Esophagus (tissue), 2 donors: ENCODE results near the gene NUDT3. TPM values are rescaled to one million over a fixed set of nuclear protein-coding genes. Genes with fewer than 3 reads are reported as not detected.

Source experiments
- H3K27ac ChIP-seq, 2 donors: one replicate each; pipeline ENCODE4 v1.5.1; 2013; ENCODE audit warnings: low read depth in 2 of 2, mild to moderate bottlenecking in 2 of 2, inconsistent platforms in 1 of 2, low read length in 1 of 2, moderate library complexity in 1 of 2
- H3K27me3 ChIP-seq, 2 donors: one replicate each; pipeline ENCODE4 v1.6.1; 2013; ENCODE audit warnings: low read length in 2 of 2, control low read depth in 1 of 2, mild to moderate bottlenecking in 1 of 2; ENCODE audit not compliant: insufficient read depth in 2 of 2, control insufficient read depth in 1 of 2
- H3K36me3 ChIP-seq, 2 donors: one replicate each; pipeline ENCODE4 v1.6.1; 2013; ENCODE audit warnings: low read length in 1 of 2; ENCODE audit not compliant: control insufficient read depth in 2 of 2, insufficient read depth in 2 of 2
- H3K4me1 ChIP-seq, 2 donors: one replicate each; pipeline ENCODE4 v1.6.1; 2013; ENCODE audit warnings: low read length in 1 of 2; ENCODE audit not compliant: control insufficient read depth in 2 of 2, insufficient read depth in 2 of 2
- H3K4me3 ChIP-seq, 2 donors: one replicate each; pipeline ENCODE4 v1.5.1; 2013; ENCODE audit warnings: low read length in 2 of 2, mild to moderate bottlenecking in 2 of 2, low read depth in 1 of 2, moderate library complexity in 1 of 2
- H3K9me3 ChIP-seq, 2 donors: one replicate each; pipeline ENCODE4 v1.6.1; 2013; ENCODE audit warnings: mild to moderate bottlenecking in 2 of 2, low read depth in 1 of 2, low read length in 1 of 2, moderate library complexity in 1 of 2; ENCODE audit not compliant: control insufficient read depth in 2 of 2, insufficient read depth in 1 of 2
- WGBS, 2 donors: extraction: QIAGEN DNeasy Blood & Tissue Kit; methylation state at CpG; one replicate each; pipeline ENCODE4 v1.1.7; 2013; 5-methylcytosine and 5-hydroxymethylcytosine counted together
- polyA plus RNA-seq, 2 donors: library from polyadenylated mRNA; stranded (reverse); fragments of 200-250 nt; gene quantifications; one replicate each; pipeline ENCODE4 v1.2.3, GENCODE V29; 2013
- donor health status: healthy with polysubstance abuse.
- donor health status: Bipolar disorder and iron deficiency.

Gene NUDT3
- polyA plus RNA-seq, 2 donors, result 7.9 to 8.5 TPM

DNA sequence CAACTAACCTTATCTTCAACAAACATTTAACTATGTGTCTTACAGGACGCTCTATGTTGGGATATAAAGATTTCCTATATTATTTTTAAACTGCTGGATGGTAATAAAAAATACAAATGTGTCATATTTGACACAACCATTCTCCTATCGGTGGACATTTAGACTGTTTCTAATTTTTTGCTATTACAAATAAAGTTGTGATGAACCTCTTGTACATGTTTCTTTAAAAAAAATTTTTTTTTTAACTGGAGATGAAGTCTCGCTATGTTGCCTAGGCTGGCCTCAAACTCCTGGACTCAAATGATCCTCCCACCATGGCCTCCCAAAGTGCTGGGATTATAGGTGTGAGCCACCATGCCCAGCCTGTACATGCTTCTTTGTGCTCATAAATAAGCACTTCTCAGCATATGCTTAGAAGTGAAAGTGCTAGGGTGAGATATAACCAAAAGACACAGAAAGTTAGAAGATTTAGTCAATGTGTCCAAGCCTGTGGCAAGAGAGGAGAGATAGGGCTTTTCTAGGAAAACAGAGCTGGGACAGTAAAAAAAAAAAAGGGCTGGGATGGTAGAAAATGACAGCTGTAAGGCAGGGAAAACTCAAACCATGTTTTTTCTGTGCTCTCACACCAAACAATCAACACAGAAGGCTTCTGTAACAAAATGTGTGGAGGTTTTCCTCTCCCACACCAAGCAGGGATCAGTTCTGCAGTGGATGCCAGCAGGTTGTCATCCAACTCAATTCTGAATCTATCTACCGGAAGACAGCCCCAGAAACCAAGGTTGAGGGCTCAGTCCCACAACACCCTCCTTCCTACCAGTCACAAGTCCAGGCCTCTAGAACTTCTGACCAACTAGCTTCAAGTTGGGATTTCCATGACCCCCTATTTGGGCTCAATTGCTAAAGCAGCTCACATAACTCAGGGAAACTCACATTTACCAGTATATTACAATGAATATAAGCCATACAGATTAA is 73.7 kb downstream of the NUDT3 start:
- Histone ChIP-seq H3K4me1 (peaks cover 0 to 3% of the 10 kb centered on the region in 2 donors), H3K27ac (peak overlapping the region; percentile 58 to 88), H3K4me3 (no peak overlapping the region), H3K36me3 (no peaks in the 10 kb centered on the region), H3K27me3 (no peaks in the 10 kb centered on the region), H3K9me3 (no peaks in the 10 kb centered on the region)
- 82 to 86% methylated on average over 4 of the region's 4 CpGs for WGBS, 2 donors

DNA sequence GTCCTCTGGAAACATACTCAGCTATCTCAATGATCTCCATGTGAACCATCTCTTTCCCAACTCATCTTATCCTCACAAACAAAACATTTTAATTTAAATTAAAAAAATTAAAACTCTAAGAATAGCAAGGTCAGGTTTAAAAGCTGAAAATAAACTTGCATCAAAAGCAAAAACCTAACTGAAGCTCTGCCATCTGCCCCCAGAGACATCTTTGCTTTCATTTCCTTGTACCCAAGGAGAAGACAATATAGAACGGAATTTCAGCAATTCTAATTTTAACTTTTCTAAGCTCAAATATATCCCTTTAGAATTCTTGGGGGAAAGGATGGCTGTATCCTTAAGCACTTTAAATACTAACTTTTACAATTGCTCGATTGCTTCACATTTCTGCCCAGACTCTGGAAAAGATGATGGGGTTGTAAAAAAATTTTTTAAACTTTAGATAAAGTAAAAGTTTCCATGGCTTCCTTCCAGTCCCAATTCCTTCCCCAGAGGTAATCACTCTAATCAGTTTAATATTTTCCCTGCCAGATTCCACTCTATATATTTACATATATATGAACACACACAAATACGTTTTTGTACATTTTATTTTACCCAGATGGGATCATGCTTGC is 74.5 kb downstream of the NUDT3 start:
- H3K9me3 ChIP-seq, result no peaks in the 10 kb centered on the region
- no peaks in the 10 kb centered on the region for H3K27me3 ChIP-seq
- no peak overlapping the region for H3K4me3 ChIP-seq
- WGBS, 2 donors, result 49 to 70% methylated on average over 3 of the region's 3 CpGs
- H3K27ac ChIP-seq, result no peak overlapping the region
- H3K4me1 ChIP-seq, result peaks cover 0 to 3% of the 10 kb centered on the region in 2 donors
- H3K36me3 ChIP-seq, result no peaks in the 10 kb centered on the region

DNA sequence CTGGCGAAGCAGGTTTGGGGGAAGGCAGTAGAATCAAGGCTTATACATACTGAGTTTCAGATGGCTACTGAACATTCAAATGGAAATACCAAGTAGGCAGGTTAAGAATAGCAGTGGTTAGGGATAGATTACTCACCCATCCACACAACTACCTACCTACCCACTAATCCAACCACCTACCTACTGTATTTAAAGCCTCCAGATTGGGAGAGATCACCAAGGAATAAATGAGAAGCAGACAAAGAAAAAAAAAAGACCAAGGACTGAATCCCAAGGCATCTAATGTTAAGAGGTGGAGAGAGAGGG is 75.3 kb downstream of the NUDT3 start:
- no peak overlapping the region for H3K4me3 ChIP-seq
- H3K27me3 ChIP-seq, result no peaks in the 10 kb centered on the region
- 98 to 100% methylated on average over 1 of the region's 1 CpG for WGBS, 2 donors
- H3K4me1 ChIP-seq, result peaks cover 0 to 3% of the 10 kb centered on the region in 2 donors
- no peaks in the 10 kb centered on the region for H3K9me3 ChIP-seq
- H3K27ac ChIP-seq, result no peak overlapping the region
- no peaks in the 10 kb centered on the region for H3K36me3 ChIP-seq

DNA sequence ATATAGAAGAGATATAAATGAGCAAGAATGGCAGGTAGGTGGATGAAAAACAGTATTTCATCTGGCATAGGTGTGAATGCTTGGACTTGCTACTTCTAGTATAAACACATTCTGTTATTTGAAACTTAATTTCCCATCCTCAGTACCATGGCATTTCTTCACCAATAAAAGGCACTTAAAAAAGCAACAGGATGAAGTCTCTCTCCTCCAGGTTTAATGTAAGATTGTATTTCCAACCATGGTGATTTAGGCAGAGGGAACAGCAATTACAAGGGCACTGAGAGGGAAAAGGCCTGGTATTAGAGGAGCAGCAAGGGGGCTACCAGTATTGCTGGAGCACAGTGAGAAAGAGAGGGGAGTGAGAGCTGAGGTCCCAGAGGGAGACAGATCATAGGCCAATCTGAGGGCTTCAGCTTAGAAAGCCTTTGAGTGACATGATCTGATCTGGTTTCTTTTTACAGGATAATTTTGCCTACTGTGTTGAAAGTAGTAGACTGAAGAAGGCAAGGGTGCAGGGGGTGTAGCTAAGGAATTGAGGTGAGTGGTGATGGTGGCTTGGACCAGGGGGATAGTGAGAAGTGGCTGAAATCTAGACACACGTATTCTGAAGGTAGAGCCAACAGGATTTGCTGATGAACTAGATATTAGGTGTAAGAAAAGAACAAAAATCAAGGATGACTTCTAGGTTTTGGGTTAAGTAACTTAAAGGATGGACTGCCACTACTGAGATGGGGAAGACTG is 75.9 kb downstream of the NUDT3 start:
- WGBS, 2 donors, result 89 to 97% methylated on average over 1 of the region's 1 CpG
- H3K27ac ChIP-seq, result no peak overlapping the region
- H3K4me1 ChIP-seq, result peaks cover 0 to 3% of the 10 kb centered on the region in 2 donors
- H3K9me3 ChIP-seq, result no peaks in the 10 kb centered on the region
- H3K27me3 ChIP-seq, result no peaks in the 10 kb centered on the region
- H3K4me3 ChIP-seq, result no peak overlapping the region
- no peaks in the 10 kb centered on the region for H3K36me3 ChIP-seq

DNA sequence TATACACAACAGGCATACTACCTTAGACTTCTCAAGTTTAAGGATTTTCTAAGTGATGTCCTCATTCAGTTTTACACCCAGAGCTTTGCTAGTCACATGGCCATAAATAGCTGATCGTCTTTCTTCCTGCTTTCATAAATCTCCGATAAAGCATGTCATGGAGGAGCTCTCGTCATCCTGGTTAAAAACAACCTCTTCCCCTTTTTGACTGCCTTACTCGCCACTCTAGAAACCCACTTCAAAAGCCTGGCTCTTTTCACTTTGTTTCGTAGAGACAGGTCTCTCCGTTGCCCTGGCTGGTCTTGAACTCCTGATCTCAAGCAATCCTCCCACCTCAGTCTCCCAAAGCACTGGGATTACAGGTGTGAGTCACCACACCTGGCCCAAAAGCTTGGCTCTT is 76.7 kb downstream of the NUDT3 start:
- Histone ChIP-seq H3K9me3 (no peaks in the 10 kb centered on the region), H3K4me1 (peaks cover 0 to 3% of the 10 kb centered on the region in 2 donors), H3K27ac (no peak overlapping the region), H3K36me3 (no peaks in the 10 kb centered on the region), H3K27me3 (no peaks in the 10 kb centered on the region), H3K4me3 (no peak overlapping the region)
- 66 to 72% methylated on average over 6 of the region's 6 CpGs for WGBS, 2 donors

DNA sequence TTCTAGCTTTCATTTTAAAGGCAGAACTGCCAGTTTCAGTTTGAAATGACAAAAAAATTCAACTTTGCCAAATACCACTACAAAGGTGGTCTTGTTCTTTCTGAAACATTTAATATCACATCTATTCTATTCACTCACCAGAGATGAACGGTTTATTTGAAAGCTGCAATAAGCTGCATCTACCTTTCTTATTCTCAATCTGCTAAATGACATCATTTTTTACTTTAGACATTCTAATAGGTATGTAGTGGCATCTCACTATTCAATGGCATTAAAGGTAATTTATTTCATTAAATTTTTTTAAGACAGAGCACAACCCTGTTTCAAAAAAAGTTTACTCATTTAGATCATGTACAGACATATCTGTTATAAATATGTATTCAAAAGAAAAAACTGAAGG is 77.2 kb downstream of the NUDT3 start:
- H3K4me1 ChIP-seq, result peaks cover 0 to 2% of the 10 kb centered on the region in 2 donors
- H3K27me3 ChIP-seq, result no peaks in the 10 kb centered on the region
- no peak overlapping the region for H3K27ac ChIP-seq
- H3K4me3 ChIP-seq, result no peak overlapping the region
- no peaks in the 10 kb centered on the region for H3K36me3 ChIP-seq
- WGBS, 2 donors, result 93% methylated on average over 1 of the region's 1 CpG
- no peaks in the 10 kb centered on the region for H3K9me3 ChIP-seq

DNA sequence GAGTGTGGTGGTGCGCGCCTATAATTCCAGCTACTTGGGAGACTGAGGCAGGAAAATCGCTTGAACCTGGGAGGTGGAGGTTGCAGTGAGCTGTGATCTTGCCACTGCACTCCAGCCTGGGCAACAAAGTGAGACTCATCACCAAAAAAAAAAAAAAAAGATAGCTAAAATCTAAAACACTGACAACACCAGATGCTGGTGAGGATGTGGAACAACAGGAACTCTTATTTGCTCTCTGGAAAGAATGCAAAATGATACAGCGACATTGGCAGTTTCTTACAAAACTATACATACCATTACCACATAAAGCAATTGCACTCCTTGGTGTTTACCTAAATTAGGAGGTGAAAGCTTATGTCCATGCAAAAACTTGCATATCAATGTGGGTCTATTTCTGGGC is 80.2 kb downstream of the NUDT3 start:
- Histone ChIP-seq H3K4me1 (no peaks in the 10 kb centered on the region), H3K4me3 (no peak overlapping the region), H3K36me3 (no peaks in the 10 kb centered on the region), H3K9me3 (no peaks in the 10 kb centered on the region), H3K27ac (no peak overlapping the region), H3K27me3 (no peaks in the 10 kb centered on the region)
- 97% methylated on average over 4 of the region's 4 CpGs for WGBS, 2 donors

DNA sequence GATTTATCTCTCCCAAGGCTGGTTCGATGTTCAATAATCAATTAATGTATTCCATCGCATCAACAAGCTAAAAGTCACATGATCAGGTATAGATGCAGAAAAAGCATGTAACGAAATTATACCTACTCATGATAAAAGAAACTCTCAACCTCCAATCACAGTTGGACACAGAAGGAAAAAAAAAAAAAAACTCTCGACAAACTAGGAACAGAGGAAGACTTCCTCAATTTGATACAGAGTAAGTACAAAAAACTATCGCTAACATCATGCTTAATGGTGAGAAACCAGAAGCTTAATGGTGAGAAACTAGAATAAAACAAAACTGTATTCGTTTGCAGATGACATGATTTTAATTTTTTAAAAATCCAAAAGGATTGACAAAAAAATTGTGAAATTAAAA is 81.7 kb downstream of the NUDT3 start:
- no peak overlapping the region for H3K27ac ChIP-seq
- WGBS, 2 donors, result 89 to 92% methylated on average over 6 of the region's 6 CpGs
- H3K9me3 ChIP-seq, result no peaks in the 10 kb centered on the region
- no peak overlapping the region for H3K4me3 ChIP-seq
- H3K36me3 ChIP-seq, result no peaks in the 10 kb centered on the region
- no peaks in the 10 kb centered on the region for H3K27me3 ChIP-seq
- H3K4me1 ChIP-seq, result no peaks in the 10 kb centered on the region

DNA sequence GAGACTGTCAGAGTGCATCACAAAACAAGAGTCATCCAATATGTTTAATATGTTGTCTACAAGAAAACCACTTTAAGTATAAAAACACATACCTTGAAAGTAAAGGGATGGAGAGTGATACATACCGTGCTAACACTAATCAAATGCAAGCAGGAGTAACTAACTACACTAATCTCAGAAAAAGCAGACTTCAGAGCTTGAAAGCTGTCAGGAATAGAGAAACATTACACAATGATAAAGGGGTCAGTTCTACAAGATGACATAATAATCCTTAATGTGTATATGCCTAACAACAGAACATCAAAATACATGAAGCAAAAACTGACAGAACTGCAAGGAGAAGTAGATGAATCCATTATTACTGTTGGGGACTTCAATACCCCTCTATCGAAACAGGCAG is 84.0 kb downstream of the NUDT3 start:
- Histone ChIP-seq H3K9me3 (no peaks in the 10 kb centered on the region), H3K27ac (no peak overlapping the region), H3K36me3 (no peaks in the 10 kb centered on the region), H3K27me3 (no peaks in the 10 kb centered on the region), H3K4me1 (no peaks in the 10 kb centered on the region), H3K4me3 (no peak overlapping the region)
- WGBS, 2 donors, result 91 to 94% methylated on average over 2 of the region's 2 CpGs
